GM18520 (cell line): Measurements from ENCODE around the gene ADRM1.

Experiments used
- ATAC-seq: cut with Tn5 transposase; IDR thresholded peaks from one replicate; pipeline ENCODE4 v1.9.1; 2021; ENCODE audit not compliant: unreplicated experiment

ADRM1 gene

DNA sequence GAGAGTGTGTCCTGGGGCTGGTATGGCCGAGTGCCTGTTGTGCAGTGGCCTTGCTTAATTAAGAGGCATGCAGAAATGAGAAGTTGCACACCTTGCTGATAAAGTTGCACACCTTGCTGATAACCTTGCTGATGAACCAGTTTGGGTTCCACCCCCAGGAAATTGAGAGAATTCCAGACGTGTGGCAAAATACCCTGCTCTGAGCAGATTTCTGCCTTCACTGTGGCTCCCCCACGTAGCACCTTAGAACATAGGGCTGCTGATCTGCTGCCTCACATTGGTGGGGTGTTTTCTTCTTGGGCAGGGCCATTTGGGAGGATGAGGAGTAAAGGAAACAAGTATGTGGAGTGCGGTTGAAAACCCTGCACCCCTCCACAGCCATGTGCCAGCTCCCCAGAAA lies 22.5 kb upstream of the ADRM1 start:
- ATAC-seq = no peak

DNA sequence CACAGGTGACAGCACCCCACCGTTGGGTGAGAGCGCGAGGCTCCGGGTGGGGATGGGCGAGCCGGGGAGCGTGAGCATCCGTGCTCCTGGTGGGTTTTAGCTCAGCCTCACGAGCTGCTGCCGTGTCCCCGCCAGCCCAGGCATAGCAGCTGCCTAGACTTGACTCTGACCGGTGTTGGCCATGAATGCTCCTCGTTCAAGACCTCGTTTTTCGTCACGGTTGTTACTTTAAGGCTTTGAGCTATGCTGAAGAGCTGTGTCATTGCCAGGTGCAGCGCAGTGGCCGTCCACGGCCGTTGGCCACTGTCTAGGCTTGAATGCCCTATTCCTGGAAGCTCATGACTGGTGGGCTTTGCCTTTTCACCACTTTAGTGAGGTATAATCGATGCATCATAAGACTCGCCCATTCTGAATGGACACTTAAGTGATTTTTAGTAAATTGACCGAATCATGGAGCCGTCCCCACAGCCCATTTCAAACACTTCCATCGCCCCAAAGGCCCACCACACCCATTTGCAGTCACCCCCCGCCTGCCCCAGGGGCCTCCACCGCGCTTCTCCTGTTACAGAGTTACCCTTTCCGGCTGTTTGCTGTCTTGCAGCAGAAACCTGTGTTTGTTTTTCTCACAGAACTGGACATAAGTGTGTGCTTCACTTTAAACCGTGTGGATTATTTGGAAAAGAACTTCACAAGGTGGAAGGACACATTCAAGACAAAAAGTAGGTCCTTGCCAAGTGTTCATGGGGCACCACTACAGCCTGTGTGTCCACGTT lies 21.4 kb upstream of the ADRM1 start:
- no peak for ATAC-seq

DNA sequence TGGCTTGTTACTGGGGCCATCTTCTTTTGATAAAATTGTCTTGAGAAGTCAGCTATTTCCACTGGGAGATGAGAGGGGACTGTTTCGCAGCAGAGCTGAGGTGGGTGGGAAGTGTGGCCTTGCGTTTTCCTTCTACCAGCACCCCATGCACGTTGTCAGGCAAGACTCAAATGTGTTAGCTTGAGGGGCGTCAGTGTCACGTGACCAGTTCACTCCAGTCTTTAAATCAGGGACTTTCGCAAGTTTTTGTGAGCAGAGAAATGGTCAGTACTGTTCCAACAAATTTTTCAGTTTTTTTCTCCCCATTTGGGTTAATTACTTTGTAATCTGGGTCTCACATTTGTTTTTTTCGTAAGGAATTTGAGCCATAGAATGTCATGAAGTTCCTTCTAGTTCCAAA lies 20.7 kb upstream of the ADRM1 start:
- ATAC-seq = no peak

DNA sequence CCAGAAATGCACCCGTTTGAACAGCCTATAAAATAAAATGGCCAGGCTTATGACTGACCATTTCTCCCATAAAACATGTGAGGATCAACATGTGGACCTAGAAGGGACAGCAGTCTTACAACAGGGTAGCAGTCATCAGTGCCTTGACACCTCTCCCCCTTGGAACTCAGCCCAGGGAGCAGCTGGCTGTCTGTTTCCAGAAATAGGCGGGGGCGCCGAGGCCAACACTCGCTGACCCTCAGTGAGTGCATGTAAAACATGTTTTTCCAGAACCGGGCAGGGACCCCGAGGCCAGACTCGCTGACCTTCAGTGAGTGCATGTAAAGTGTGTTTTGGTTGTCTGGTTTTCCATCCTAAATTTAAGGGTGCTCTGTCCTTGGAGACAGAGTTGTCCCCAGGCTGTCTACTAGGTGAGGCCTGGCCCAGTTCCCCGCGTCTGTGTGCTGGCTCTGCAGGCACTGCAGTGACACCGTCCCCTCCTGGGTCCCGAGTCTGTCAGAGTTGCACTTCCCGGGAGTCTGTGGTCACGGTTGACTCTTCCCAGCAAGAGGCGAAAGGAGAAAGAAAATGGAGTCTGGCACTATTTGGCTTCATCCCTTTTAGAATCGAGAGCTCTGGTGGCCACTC lies 19.8 kb upstream of the ADRM1 start:
- ATAC-seq = no peak

DNA sequence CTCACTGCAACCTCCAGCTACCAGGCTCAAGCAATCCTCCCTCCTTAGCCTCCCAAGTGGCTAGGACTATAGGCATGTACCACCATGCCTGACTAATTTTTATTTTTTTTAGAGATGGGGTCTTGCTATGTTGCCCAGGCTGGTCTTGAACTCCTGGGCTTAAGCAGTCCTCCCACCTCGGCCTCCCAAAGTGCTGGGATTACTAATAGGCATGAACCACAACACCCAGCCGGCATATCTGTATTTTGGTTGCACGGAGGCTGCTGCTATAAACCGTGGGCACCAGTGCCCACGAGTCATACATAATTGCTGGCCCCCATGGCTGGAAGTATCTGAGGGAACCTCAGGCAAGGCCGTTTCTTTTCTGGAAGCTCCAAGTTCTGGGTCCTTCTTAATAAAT lies 18.3 kb upstream of the ADRM1 start:
- ATAC-seq = no peak

DNA sequence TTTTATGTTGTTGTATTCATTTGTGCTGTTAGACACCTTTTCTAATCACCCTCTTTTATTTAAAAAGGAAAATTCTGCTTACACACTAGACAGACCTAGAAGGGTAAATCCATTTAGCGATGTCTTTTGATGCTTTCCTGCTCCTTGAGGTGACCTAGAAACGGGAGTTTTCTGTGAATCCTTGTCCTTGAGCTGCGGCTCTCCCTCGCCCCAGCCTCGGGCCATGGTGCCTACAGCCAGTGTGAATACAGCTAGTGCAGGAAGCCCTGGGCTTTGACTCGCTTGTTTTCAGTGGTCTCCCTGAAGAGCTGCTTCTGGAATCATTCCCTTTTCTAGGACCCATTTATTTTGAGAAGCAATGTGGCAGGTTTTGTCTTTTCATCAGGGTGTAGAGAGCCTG lies 17.6 kb upstream of the ADRM1 start:
- no peak for ATAC-seq

DNA sequence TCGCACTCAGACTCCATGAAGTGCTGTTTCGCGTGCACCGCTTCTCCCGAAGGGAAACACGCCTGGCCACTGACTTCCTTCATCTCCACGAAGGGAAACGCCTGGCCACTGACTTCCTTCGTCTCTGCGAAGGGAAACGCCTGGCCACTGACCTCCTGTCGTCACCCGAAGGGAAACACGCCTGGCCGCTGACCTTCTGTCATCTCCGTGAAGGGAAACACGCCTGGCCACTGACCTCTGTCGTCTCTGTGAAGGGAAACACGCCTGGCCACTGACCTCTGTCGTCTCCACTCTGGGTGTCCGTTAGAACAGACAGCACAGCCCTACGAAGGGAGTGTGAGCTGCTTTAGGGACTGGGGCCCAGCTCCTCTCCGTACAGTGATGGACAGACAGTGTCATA lies 17.1 kb upstream of the ADRM1 start:
- ATAC-seq = no peak

DNA sequence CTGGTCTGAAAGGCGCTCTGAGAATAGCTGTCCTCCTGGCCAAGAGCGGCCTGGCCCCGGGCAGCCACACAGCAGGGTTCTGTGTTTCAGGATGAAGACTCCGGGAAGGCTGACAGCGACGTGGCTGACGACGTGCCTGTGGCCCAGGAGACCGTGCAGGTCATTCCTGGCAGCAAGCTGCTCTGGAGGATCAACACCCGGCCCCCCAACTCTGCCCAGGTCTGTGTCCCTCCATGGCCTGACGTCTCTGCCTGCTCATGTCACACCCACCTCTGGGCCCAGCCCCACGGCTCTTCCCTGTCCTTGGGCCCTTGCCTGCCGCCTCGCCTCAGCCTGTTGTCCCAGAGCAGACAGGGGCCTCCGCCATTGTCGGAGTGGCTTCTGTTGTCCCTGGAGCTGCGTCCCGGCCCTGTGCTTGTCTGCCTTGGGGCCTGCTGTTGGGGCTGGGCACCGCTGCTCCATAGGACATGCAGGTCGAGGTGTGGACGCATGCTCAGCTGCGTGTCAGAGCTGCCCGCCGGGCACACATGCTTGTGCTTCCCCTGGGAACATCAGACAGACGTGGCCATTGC lies 16.2 kb upstream of the ADRM1 start:
- no peak for ATAC-seq

DNA sequence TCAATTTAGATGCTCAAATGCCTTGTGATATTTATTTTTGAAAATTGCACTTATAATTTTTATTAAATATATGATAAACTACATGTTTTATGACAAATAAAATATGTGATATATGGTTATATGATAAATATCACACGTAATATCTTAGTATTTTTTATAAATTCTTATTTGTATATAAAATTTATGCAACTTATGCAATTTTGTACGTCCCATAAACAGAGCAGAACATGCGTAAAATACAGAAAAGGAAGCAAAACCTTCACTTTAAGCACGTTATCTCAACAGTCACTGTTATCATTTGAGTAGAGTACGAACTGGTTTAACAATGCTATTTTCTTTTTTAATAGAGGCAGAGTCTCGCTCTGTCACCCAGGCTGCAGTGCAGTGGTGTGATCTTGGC lies 15.7 kb upstream of the ADRM1 start:
- ATAC-seq = no peak

DNA sequence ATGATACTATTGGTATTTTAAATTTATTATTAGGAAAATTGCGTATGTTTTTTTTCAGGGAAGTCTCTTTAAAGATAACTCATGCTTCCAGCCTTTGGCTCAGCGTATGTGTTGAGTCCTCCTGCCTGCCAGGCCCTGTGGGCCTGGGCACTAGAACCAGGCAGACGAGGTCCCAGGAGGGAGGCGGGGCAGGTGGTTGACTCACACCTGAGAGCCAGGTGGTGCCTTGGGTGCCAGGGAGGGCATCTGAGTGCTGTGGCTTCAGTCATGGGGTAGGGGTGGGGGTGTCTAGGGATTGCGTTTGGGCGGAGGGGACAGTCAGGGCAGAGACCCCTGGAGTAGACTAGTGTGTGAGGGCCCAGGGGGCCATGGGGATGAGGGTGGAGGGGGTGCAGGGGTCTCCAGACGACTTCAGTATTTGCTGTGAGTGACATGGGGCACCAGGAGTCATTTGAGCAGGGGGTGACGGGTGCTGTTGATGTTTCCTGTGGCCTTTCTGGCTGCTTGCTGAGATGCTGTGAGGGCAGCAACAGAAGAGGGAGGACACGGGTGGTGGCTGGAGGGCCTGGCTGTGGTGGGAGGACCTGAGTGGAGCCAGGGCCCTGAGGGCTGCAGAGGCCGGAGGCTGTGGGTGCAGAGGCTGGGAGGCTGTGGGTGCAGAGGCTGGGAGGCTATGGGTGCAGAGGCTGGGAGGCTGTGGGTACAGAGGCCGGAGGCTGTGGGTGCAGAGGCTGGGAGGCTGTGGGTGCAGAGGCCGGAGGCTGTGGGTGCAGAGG lies 14.8 kb upstream of the ADRM1 start:
- no peak for ATAC-seq

DNA sequence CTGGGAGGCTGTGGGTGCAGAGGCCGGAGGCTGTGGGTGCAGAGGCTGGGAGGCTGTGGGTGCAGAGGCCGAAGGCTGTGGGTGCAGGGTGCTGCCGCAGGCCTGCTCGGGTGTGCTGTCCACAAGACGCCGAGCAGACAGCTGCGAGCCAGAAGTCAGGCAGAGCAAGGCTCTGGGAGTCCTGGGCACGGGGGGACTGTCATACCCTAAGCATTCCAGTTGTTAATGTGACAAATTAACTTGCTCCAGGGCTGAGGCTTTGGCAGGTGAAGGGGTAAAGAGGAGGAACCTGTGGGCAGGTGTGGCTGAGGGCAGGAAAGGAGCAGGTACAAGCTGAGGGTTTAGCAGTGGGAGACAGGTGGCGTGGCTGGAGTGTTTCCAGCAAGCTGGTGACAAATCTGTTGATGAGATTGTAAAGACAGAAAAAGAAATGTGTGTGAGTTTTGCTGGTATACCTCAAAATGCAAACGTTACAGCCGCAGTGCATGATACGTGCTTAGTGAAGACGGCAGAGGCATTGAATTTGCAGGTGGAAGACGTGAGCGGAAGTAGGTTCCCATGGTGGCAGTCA lies 14.2 kb upstream of the ADRM1 start:
- ATAC-seq = no peak

DNA sequence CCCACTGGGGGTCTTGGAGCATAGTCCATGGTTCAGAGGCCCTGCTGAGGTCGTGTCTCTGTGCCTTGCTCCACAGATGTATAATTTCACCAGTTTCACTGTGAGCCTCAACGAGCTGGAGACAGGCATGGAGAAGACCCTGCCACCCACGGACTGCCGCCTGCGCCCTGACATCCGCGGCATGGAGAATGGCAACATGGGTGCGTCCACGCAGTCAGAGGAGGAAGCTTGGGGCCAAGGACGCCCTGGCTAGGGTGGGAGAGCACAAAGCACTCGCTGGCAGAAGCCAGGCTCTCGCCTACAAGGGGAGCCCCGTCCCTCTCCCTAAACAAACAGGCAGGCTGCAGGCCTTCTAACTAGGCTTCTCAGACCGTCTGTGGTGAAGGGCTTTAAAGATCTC lies 13.7 kb upstream of the ADRM1 start:
- no peak for ATAC-seq

DNA sequence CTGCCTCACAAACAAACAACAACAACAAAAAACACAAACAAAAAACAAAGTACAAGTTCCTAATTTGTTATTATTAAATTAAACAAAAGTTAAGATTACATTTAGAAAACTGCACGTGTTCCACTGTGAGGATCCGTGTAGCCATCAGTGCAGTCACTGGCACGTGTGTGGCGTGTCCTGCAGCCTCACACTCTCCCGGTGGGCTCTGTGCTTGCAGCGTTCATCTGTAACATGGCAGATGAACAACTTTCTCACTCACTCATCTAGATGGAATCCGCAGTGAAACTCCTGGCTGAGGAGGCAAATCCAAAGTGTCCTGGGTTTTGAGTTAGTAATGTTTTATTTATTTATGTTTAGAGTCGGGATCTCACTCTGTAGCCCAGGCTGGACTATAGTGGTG lies 12.9 kb upstream of the ADRM1 start:
- ATAC-seq = no peak

DNA sequence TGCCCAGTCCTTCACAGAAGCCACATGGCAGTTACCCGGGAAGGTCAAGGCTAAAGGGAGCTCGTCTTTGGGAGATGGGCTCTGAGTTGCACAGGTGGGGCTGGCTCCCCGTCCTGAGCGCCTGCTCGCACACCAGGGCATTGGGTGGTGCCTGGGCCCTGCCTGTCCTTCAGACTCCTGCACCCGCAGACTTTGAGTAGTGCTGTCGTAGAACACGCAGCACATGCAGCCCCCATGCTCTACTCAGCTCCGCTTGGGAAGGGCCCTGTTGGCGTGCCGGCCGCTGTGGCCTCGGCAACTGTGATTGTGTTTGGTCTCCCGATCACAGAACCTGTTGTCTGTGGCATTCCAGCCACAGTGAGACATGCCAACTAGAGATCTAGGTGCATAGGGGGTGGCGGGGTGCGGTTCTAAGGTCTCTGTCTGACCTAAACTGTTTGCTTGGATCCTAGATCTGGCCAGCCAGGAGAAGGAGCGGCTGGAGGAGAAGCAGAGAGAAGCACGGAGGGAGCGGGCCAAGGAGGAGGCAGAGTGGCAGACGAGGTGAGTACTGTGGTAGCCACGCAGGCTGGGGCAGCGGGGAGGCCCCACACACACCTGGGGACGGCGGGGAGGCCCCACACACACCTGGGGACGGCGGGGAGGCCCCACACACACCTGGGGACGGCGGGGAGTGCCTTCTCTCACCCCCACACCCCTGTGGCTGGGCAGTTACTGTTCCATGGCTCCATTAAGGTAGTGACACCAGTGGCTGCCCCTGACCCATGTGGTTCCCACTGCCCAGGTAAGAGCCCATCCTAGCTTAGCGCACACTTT lies 11.3 kb upstream of the ADRM1 start:
- no peak for ATAC-seq

DNA sequence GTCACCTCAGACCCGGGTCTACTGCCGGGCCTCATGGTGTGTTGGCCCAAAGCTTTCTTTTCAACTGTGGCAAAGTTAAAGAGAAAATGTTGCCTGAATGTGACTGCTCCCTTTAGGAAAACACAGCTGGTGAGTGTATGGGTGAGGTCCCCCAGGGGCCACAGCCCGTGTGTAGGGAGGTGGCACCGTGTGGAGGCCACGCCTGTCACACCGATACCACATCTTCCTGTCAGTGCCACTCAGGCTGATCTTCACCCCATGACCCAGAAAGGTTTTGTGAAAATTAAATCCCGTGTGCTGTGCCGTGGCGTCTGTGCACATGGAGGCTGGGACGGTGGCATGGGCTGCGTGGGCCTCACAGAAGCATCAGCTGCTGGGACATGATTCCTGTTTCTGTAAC lies 10.7 kb upstream of the ADRM1 start:
- no peak for ATAC-seq

DNA sequence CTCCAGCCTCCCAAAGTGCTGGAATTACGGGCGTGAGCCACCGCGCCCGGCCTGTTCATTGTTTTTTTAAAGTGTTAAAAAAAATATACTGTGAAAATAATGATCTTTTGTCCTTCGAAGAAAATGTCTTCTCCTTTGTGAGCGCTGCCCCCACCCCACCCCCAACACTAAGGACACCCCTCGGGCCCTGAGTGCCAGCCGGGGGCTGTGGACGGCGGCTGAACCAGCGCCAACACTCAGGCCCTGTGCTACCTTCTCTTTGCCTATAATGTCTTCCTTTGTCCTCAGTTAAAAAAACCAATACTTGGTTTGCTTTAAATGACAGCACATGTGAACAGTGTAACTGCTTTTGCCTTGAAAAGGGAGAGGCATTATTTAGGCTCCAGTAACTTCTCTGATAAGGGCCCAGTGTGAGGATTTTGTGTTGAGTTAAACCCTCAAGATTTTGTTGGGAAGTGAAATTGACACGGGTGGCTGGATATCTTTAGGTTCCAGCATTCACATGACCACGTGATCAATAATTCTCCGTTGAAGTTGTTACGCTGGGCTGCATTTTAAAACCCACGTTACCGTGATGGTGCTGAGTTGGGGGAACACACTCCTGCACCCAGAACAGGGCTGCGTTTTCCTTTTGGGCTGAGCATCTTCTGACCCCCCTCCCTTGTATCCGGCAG lies 9.5 kb upstream of the ADRM1 start:
- no peak for ATAC-seq

DNA sequence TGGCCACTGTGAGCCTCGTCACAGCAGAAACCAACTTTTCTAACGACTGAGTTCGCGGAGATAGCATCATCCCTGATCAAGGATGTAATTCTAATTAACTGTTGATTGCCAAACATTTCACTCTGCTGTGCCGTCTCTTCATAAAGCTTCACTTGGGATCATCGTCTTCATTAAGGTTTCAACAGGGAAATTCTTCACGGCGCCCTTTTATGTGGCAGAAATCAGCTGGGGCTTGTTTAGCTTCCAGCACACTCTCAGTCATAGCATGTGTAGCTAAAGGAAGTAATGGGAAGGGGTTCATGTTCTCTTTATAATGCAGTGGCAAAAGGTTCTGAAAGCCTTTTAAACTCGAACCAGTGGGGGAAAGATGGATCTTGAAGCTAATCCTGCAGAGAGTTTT lies 8.9 kb upstream of the ADRM1 start:
- ATAC-seq = no peak

DNA sequence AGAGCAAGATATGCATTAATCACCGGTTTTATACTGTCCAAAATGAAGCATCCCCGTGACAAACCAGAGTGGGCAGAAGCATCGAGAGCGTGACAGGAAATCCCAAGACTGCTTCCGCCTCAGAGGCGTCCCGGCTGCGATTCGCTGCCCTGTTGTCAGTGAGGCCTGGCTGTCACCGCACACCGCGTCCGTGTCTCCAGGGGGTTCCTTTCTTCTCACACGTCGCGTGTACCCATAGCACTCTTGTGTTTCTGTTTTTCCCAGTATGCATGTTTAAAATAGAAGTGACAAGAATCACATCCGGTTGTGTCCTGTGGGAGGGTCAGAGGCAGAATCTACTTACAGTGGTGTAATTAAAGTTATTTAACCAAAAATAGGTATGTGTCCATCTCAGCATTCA lies 8.3 kb upstream of the ADRM1 start:
- ATAC-seq = peak; percentile 59

DNA sequence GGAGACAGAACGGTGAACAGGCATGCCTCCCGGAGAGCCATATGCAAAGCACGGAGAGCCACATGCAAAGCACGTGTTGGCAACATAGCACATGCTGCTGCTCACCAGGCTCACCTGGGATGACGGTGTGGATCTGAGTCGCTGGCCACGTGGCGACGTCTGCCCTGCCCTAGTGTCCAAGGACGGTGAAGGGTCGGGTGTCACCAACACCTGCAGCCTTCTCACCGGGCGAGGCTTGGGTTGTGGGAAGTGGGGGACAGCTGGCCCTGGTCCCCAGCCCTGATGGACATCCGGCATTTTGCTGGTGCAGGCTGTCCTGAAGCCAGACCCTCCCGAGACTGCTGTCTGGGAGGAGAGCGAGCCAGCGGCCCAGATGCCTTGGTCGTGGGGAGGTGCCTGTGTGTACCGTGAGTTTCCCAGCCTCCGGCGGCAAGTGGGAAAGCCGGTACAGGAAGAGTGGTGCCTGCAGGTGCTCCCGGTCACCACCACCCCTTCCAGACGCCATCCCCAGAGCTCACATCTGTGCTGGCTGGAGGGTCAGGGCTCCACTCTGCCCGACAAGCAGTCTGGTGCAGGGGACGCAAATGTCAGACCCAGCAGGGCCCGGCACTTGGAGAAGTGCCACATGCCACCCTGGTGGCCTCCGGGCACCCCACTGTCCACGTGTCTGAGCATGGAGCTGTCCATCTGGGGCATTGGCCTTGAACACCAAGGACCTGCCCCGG lies 5.9 kb upstream of the ADRM1 start:
- ATAC-seq = no peak
